Measurements from ENCODE around the gene TBC1D9B.

Gene TBC1D9B

DNA sequence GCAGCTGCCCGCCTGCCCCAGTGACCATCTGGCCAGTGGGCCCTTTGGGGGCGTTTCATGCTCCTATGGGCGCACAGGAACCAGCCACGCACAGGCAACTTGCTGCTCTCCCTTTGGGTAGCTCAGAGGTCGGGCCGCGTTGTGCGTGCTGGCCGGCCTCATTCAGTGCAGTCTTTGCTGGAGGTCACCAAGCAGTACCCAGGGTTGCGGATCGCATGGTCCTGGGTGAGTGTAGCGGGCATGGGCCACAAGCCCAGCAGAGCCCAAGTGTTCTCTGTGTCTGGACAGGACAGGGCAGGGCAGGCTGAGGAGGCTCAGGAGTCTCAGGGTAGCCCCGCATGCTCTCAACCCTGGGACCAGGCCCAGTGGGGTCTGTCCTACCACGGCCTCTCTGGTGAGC, 39.2 kb downstream of the TBC1D9B start:
- no peak for DNase-seq

DNA sequence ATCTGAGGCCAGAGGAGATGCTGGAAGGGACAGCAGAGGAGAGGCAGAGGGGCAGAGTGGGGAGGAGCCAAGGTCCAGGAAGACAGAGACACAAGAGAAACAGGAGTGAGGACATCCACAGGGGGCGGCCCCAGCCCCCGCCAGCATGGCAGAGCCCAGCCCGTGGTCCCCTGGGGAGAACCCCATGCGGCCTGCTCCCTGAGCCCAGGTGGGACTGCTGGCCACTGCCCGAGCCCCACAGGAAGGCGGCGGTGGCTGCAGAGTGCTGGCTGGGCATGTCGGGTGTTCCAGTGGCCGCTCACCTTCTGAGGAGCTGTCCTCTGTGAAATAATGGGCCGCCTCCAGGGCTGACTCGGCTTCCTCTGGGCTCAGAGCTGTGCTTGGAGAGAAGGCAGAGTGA, 40.2 kb downstream of the TBC1D9B start:
- DNase-seq: no peak

DNA sequence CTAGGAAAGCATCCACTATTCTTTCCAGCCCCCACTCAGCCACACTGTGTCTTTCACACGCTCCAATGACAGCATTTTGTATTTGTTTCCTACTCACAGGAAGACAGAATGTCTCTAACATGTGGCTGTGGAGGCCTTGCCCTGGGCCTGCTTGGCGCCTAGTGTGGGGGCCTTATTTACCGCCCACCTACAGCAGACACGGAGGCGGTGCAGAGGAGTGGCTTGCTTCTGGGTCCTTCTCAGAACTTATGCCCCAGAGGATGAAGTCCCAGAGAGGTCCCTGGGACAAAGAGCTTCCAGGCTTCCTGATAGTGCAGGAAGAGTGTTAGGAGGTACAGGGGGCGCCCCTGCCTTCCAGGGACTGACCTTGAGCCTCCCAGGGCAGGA, 40.6 kb downstream of the TBC1D9B start:
- no peak for DNase-seq

DNA sequence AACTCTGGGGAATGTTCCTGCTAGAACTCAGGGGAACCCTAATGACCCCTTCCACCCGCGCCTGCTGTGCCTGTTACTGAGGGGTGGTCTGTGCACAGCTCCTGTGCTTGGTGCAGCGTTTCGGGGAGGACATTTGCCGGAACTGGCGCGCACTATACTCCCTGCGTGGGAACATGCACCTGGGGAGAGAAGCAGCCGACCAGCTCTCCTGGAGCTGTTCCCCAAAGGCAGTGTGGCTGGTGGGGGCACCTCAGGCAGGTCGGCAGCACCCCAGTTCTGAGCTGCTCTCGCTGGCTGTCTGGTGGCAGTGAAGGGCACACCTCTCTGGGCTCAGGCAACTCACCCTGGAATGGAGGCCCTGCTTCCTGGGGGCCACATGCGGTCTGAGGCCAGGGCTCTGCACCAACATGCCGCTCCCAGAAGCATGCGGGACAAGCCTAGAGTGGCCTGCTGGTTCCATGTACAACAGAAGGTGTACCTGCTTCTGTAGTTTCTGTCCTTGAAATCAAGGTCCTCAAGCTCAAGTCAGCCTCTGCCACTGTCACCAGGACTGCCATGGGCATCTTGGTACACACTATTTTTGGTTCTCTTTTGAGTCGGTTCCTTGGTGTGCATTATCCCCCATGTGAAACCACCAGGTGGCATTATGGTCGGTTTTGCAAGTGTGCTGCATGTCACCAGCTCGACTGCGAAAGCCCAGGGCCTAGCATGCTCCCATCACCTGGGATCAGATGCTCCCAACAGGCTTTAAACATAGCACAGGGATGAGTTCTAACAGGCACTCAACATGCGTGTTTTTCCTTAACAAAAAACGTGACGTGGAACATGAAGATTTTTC, 41.2 kb downstream of the TBC1D9B start:
- DNase-seq: no peak

DNA sequence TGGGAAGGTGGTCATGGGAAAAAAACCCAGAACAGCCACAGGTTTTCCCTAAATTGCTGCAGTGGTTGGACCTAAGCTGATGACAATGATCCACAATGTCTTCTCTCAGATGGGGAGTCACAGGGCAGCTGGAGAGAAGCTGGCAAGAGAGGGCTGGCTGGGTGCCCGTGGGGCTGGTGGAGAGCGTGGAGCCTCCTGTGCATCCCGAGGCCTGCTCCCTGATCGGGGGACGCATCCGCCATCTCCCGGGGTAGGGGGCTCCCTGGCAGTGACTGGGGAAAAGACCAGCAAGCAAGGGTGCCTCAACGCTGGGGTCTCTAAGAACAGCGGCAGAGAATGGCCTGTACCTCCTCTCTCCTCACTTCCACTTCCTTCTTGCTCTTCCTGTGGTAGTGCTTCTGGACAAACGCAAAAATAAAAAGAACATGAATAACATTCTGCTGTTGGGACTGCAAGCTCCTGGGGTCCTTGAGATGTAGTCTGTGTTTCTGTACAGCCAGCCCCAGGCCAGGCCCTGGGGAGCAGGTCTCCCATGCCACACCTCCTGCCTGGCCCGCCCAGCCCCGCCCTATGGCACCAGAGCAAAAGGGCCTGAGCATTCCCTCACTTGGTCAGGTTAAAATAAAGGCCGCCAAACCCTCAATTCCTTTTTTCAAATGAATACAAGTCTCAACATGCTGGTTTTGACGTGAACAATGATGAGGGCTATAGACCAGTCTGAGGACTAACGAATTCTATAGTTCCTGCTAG, 42.0 kb downstream of the TBC1D9B start:
- no peak for DNase-seq

DNA sequence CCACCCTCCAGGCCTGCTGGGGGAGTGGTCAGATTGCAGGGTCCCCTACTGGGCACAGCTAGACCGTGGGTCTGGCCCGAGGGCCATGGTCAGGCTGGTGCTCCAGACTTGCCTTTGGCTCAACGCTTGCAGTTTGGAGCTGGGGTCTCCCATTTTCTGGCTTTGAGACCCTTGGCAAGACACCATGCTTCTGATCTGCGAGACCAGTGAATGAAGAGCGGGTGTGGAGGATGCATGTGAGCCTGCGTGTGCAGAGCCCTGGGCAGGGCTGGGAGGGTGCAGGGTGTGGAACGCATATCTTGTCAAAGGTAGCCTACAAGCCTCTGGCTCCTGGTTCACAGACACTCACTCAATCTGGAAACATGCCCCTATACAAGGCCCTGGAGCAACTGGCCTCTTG, 43.0 kb downstream of the TBC1D9B start:
- DNase-seq: no peak

DNA sequence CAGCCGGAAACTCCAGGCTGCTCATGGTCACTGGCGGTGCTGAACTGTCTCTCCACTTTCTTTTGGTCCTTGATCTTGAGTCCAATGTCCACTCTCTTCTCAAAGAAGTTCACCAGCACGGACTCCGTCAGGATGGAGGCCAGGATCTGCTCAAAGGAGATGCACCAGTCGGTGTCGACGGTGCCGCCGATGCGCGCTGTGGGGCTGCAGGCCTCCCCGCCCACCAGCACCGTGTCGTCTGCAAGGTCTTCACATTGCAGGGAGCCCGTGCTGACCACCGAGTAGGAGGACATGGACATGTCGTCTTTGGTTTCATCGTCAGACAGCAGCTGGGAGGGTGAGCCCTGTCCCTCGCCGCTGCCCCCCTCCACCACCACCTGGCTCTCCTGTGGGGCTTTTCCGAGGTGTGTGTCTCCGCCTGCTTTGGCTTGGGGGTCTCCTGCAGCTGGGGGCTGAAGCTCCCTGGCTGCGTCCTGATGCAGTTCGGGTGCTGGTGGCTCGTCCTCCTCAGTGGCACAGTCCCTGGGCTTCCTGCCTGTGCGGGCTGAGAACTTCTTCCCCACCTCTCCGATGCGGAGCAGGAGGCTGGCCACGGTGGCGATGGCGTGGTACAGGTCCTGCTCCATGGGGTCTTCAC, 44.1 kb downstream of the TBC1D9B start:
- DNase-seq: no peak

DNA sequence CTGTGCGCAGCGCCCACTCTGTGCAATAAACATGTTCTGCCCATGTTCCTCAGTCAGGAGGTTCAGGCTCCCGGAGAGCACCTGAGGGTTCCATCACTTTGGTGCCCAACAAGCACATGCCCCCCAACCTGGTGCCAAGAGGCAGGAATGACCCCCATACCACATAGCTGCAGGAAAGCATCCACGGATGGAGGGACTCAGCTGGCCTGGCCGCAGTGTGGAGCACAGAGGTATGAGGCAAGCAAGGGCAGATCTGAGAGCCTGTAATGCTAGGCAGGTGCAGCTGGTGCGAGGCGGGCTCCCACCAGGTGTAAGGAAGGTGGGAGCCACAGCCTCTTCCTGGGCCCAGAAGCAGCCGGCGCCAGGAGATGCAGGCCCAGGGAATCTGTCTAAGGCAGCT, 44.8 kb downstream of the TBC1D9B start:
- no peak for DNase-seq

DNA sequence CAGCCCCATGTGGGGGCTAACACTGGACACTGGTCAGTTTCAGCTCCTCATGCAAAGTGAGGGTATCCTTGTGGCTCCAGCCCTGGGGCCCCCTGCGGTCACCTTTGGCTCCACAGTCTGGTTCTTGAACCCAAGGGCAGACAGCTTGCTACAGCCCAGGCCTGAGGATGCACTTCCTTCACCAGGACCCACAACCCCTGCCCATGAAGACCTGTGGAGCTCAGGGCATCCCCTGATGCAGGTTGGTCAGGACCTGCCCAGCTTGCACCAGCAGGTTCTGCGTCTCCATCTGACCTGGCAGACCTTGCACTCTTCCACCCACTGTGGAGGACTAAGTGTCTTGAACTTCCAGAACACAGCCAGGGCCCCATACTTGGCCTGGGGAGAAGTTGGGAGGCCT, 45.4 kb downstream of the TBC1D9B start:
- no peak for DNase-seq

DNA sequence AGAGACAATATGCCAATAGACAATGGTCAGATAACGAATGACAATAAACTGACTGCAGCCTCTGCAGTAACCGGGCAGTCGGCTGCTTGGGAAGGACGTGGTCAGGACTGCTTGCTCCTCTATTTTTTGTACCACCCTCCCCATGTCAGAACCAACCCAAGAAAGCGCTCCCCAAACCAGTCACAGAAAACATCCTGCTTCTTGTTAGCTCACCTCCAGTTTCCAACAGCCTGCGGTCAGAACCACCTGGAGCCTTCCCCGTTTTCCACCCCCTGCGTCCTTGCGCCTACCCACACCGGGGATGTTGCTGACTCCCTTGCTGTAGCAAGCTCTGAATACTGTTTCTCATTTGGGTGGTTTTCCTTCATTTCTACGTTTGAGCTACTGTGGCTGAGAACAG, 47.4 kb downstream of the TBC1D9B start:
- DNase-seq: no peak

DNA sequence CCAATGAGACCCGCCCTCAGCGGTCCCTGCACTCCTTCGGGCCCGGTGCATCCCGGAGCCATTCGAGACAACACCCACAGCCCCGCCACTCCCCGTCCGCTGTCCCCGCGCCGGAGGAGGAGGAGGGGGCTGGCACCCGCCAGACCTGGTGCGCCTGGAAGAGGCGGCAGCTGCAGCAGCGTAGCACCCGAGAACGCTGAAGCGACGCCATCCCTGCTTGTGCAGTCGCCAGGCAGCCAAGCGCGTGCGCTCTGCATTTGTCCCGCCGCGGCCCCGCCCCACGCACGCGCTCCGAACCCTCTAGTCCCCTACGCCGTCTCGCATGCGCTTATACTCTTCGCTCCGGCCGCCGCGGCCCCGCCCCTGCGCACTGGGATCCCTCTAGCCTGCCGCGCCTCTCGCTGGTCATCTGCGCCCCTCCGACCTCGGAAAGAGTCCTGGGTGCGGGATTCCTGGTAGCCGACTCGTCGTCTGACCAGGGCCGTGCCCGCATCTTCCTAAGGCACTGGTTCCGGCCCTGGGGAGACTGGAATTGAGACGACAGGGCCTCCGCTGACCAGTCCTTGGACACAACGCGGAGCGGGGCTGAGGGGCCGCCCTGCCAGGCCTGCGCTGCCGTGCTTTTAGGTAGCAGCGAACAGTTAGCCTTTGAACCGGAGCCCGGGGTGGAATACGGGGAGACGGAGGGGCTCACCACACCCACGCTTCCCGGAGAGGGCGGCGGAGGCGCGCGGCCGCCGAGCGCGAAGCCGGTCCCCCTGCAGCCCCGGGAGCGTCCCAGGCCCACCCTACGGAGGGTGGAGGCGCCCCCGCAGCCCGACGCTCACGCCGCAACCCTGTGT, 48.9 kb downstream of the TBC1D9B start, which contains the start of gene MRNIP:
Gene MRNIP, minus strand, starts transcription at position 232 of the 842 bp plus-strand sequence. Its CDS starts 21 bp downstream, at position 211.
- DNase-seq: peak; percentile 70

DNA sequence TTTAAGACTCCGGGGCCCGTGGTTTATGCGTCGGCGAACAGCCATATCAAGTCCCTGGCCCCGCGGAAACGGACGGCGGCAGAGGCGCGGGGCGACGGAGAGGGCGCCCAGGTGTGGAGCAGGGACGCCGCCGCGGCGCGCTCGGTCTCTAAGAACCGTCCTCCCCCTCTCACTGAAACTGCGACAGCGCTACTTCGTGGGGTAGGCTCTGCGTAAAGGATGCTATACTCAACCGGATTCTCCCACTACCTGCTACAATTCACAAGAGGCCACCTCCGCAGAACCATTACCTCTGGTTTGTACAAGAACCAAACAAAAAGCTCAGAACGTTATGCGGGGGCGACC, 49.5 kb downstream of the TBC1D9B start:
- no peak for DNase-seq

DNA sequence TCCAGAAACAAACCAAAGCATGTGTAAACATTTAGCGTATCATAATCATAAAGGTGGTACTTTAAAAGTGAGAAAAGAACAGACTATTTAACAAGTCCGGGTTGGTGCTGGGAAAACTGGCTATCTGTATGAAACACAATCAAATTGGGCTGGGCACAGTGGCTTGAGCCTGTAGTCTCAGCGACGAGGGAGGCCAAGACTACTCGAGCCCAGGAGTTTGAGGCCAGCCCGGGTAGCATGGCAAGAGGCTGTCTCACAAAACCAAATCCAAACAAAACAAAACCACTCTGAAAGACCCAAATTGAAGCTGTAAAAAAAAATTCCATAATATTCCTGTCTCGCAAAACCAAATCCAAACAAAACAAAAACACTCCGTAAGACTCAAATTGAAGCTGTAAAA, 53.3 kb downstream of the TBC1D9B start:
- DNase-seq: no peak

DNA sequence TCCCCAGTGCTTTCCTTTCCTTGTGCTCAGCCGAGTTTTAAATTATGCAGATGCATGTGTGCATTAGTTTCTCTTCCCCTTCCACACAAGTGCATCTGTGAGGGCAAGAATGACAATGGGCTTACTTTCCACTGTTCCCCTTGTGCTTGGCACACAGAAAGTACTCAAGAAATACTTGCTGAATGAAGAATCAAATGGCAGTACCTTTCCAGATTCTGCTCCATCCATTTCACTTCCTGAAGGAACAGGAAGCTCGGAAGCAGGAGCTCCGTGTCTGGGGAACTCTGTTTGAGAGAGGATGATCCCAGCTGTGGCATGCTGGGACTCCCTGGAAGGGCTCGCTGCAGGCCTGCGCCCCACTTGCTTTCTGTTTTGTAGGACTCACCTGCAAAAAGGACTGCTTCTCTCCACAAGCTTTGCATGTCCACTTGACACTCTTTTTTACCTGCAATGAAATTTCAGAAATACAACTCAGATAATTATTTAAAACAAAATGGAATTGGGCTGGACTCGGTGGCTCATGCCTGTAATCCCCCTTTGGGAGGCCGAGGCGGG, 54.6 kb downstream of the TBC1D9B start:
- no peak for DNase-seq

DNA sequence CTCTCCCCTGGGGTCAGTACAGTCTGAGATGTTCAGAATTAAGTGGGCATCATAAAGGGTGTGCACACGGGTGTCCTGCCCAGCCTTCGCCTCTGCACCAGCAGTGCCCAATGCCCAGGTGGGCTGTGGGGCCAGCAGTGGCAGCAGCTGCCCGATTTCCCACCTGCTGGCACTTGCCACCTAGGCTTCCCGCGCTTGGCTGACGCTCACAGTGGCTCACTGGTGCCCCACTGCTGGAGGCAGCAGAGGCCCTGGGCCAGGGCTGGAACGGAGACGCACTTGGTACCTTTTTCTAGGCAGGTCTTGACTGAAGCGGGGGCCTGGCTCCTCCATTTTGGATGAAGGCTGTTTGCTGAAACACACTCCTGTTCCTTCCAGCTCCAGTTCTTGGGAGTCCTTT, 66.1 kb downstream of the TBC1D9B start:
- DNase-seq: no peak

DNA sequence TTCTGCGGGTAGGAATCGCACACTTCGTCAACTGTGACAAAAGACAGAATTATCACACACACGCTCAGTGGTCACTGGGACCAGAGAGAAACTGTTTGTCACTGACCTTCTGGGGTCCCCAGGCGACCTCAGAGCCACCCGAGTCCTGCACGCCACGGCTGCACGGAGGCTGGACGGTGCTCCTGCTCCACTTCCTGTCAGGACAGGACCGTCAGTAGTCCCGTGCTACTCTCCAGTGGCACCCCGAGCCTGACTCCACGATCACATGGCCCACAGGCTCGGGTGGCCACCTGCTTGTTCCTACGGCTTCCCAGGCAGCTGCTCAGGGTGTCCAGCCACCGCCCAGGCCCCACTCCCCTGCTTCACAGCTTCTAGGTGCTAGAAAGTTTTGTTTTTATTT, 66.9 kb downstream of the TBC1D9B start:
- no peak for DNase-seq

DNA sequence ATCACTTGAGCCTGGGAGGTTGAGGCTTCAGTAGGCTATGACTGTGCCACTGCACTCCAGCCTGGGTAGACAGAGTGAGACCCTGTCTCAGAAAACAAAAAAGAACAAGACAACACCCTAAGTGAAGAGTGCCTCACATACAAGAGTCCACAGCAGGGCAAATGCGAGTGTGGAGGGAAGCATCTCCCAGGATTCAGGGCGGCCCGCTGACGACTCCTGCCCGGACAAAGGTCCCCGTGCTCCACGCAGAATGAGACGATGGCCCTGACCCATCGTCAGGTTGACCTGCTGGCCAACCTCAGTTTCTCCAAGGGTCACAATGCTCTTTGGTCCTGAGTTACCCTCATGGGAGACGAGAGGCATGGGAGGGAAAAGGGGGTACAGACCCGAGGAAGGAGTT, 67.4 kb downstream of the TBC1D9B start:
- DNase-seq: no peak

DNA sequence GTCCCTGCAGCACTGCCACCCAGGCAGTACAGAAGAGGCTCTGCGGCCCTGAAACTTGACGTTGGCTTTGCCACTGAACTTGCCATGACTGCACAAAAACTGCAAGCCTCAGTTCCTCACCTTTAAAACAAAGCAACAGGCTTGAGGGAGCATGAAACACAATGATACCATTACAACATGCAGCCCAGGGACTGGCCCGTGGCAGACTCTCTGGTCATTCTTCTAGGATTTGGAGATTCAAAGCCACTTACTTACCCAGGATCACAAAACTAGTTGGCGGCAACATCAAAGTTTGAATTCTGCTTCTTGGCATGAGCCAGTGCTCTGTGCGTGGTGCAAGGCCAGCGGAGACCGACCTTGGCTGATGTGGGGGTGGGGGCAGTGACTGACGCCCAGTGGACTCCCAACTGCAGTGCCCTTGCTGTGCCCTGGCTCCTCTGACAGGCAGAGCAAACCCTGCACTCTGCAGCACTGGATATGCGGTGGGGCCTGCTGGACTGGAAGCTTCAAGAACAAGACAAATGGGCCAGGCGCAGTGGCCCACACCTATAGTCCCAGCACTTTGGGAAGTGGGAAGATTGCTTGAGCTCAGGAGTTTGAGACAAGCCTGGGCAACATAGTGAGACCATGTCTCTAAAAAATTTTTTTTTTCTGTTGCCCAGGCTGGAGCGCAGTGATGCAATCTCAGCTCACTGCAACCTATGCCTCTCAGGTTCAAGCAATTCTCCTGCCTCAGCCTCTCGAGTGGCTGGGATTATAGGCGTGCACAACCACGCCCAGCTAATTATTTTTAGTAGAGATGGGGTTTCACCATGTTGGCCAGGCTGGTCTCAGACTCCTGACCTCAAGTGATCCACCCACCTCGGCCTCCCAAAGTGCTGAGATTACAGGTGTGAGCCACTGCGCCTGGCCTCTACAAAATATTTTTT, 68.1 kb downstream of the TBC1D9B start:
- no peak for DNase-seq

DNA sequence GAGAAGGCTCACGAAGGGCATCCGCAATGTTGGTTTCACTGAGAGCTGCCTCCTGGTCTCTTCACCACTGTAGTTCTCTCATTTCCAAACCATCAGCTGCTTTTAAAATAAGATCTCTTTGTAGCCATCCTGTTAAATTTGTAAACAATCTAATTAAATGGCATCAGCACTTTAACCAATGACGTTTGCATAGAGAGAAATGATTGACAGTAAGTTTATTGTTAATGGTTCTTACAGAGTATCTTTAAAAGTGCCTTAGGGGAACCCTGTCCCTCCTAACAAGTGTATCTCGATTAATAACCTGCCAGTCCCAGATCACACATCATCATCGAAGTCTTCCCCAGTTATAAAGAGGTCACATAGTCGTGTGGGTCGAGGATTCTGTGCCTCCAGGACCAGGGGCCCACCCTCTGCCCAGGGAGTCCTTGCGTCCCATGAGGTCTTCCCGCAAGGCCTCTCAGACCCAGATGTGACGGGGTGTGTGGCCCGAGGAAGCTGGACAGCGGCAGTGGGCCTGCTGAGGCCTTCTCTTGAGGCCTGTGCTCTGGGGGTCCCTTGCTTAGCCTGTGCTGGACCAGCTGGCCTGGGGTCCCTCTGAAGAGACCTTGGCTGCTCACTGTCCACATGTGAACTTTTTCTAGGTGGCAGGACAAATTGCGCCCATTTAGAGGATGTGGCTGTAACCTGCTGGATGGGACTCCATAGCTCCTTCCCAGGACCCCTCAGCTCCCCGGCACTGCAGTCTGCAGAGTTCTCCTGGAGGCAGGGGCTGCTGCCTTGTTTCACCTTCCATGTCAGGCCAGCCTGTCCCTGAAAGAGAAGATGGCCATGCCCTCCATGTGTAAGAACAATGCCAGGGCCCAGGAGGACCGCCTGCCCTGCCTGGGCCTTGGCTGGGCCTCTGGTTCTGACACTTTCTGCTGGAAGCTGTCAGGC, 70.4 kb downstream of the TBC1D9B start:
- no peak for DNase-seq
